Stimulated activated CD8-positive, alpha-beta memory T cell treated with anti-CD3 and anti-CD28 coated beads, Interleukin-7, amount 100 ng/mL, for 4 hours (primary cell): ENCODE results near the gene NMNAT2.

Experiments
- DNase-seq, 2 donors: peaks; one replicate each; pipeline ENCODE4 v3.0.0-alpha.2; 2020; ENCODE audit warnings: low read depth in 2 of 2

NMNAT2 gene

DNA sequence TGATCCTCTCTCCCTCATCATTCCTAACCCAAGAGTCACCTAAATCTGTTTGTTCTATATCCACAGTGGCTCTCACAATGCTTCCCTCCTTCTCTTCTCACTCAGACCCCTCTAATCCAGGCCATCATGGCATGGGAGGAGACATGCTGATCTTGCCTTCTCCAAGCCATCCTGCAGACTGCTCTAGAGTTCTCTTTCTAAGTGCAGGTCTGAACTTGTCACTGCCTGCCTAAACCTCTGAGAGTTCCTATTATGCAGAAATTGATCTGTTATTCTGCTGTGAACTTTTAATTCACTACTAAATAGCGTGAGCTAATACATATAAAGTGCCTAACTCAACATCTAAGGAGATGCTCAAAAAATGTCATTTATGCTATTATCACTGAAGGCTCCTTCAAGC is 205.3 kb downstream of the NMNAT2 start:
- no peak for DNase-seq

- DNase-seq: no peak
Observed at GRCh38 chr1:183210681-183211080, 207.5 kb downstream of the NMNAT2 start.

DNA sequence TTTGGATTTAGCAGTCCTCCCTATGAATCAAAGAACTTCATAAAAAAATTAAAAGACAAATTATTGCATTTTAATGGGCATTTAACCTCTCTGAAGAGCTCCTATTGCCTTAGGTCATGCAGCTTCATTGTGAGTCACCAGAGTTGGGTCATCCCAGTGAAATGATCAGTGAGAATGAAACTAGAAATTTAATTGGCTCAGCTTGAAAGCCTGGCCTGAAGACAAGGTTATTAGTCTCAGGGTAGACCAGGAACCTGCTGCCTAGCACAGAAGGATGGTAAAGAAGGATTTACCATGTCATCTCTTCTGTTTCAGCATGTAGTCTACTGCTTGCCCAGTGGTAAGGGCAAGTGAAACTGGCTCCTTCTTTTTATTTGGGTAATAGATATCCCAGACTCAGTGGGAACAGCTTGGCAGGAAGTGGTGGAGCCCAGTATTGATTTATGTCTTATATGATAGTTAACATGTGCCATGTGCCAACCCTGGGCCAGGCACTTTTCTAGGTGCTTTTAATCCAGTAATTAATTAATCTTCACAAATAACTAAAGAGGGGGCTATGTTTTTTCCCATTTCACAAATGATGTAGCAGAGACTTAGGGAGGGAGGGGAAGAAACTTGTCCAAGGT is 208.5 kb downstream of the NMNAT2 start:
- DNase-seq: no peak

- DNase-seq: no peak
Observed at GRCh38 chr1:183206538-183207122, 211.6 kb downstream of the NMNAT2 start.

GRCh38 chr1:183205196-183205781 is 212.9 kb downstream of the NMNAT2 start:
- no peak for DNase-seq

DNA sequence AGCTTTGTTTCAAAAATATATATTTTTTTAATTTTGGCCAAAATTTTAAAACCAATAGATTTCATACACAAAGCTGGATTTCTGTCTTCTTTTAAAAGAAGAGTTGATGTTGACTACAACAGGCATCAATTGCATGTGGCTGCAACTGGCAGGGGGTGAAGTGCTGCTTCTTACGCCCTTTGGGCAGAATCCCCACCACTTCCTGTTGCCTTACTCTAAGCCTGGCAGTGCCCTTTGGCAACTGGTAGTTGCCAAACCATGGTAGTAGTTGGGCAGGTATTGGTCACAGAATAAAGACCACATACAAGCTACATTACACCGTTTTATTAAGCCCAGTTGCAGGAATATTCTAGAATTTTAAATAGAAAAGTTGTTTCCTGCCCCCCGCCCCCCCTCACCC is 215.1 kb downstream of the NMNAT2 start:
- DNase-seq: no peak

DNA sequence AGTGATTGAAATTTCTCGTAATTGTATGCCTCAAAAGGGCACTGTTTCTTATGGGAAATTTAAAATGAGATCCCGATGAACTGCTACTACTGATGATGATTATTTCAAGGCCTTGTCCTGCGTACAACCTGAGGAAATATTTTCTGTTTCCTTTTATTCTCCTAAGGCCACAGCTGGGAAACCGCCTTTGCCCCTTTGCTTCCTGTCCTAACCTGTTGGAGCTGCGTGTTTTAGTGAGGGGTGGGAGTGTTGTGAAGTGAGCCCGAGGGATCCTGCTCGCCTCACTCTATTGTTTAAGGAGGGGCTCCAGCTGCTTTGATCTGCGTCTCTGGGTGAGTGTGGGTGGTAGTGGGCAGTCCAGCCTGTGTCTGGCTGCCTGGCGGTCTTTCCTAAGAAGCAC is 217.7 kb downstream of the NMNAT2 start:
- DNase-seq: no peak

DNA sequence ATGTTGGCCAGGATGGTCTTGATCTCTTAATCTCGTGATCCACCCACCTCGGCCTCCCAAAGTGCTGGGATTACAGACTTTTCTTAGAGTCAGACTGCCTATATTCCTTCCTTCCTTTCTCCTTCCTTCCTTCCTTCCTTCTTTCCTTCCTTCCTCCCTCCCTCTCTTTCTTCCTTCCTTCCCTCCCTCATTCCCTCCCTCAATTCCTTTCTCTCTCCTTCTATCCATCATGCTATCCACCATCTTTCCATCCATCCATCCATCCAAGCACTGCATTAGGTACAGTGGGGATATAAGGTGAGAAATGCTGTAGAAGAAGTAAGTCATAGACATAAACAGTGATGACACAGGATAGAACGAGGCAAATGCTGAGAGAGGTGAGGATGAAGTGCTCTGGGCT is 218.9 kb downstream of the NMNAT2 start:
- DNase-seq: no peak

- DNase-seq: no peak
Observed at GRCh38 chr1:183198463-183198862, 219.7 kb downstream of the NMNAT2 start.
